A673 (cell line): Measurements from ENCODE around the gene EIF3D. TPM values are rescaled to one million over a fixed set of nuclear protein-coding genes. Genes with fewer than 3 reads are reported as not detected.
A peak's percentile ranks its signal among the peaks of the same experiment; 100 is the strongest.

Experiments
- BruUV-seq: library from RNA; stranded (reverse); fragments of 400-500 nt; replicated peaks from 2 replicates; lab custom pipeline; 2021; lab: Mats Ljungman, UMichigan
- CTCF ChIA-PET: fragments of 300-600 bp; sonication (Branson Sonifier 250); formaldehyde crosslinking; loops from one replicate; lab custom pipeline; 2022; ENCODE audit warnings: antibody characterized with exemption; lab: Charles Lee
- POLR2A ChIA-PET: fragments of 300-600 bp; sonication (Branson Sonifier 250); formaldehyde crosslinking; loops from one replicate; lab custom pipeline; 2022; ENCODE audit warnings: antibody characterized with exemption; ENCODE audit not compliant: low non-redundant PET; lab: Charles Lee
- DNase-seq: peaks from one replicate; pipeline ENCODE4 v3.0.0-alpha.2; 2015; ENCODE audit warnings: low spot score
- H3K27ac ChIP-seq: fragments of 200-600 bp; sonication (generic); 2 replicates; pipeline ENCODE4 v1.5.1; 2016; ENCODE audit warnings: mixed run types, low read depth, mild to moderate bottlenecking, mixed read lengths, antibody characterized with exemption, low read length; ENCODE audit not compliant: poor library complexity, severe bottlenecking
- H3K27me3 ChIP-seq: fragments of 200-600 bp; sonication (generic); replicated peaks from 2 replicates; pipeline ENCODE4 v1.6.1; 2017; ENCODE audit warnings: mixed run types, low read depth, mild to moderate bottlenecking, mixed read lengths, antibody characterized with exemption, low read length; ENCODE audit not compliant: insufficient read depth, poor library complexity
- H3K36me3 ChIP-seq: fragments of 200-600 bp; sonication (generic); 2 replicates; pipeline ENCODE4 v1.6.1; 2016; ENCODE audit warnings: mixed run types, mild to moderate bottlenecking, mixed read lengths, antibody characterized with exemption, low read length; ENCODE audit not compliant: insufficient read depth, poor library complexity, severe bottlenecking
- H3K4me1 ChIP-seq: fragments of 200-600 bp; sonication (generic); 2 replicates; pipeline ENCODE4 v1.6.1; 2017; ENCODE audit warnings: mixed run types, mild to moderate bottlenecking, mixed read lengths, antibody characterized with exemption, low read length; ENCODE audit not compliant: insufficient read depth, poor library complexity, severe bottlenecking
- H3K4me3 ChIP-seq: fragments of 200-600 bp; sonication (generic); 2 replicates; pipeline ENCODE4 v1.5.1; 2016; ENCODE audit warnings: low read depth, mixed run types, mild to moderate bottlenecking, mixed read lengths, low read length; ENCODE audit not compliant: poor library complexity, severe bottlenecking
- H3K9me3 ChIP-seq: fragments of 200-600 bp; sonication (generic); 2 replicates; pipeline ENCODE4 v1.6.1; 2016; ENCODE audit warnings: mixed run types, low read depth, mild to moderate bottlenecking, mixed read lengths, antibody characterized with exemption, low read length; ENCODE audit not compliant: poor library complexity, severe bottlenecking
- EZH2 ChIP-seq: fragments of 200-600 bp; sonication (generic); IDR thresholded peaks from 2 replicates; pipeline ENCODE4 v1.6.1; 2017; ENCODE audit warnings: borderline replicate concordance, low read depth, mild to moderate bottlenecking, mixed read lengths, antibody characterized with exemption, low read length; ENCODE audit not compliant: poor library complexity, severe bottlenecking
- intact Hi-C: fragments of 100-400 bp; cut with micrococcal nuclease; formaldehyde crosslinking; loops from one replicate; pipeline ENCODE4 v1.10.0; 2022; ENCODE audit not compliant: unreplicated experiment
- total RNA-seq: library from RNA; stranded (reverse); gene quantifications from 2 replicates; pipeline ENCODE4 v1.2.3, GENCODE V29; 2021
- TF ChIP-seq, protein P1 (sequence below): fragments of 300-800, 200-600 bp; sonication (generic); conservative IDR thresholded peaks from 2 replicates; pipeline ENCODE4 v1.5.1; 2017; ENCODE audit warnings: low read depth, mild to moderate bottlenecking, antibody characterized with exemption, low read length, moderate library complexity, mixed read lengths

EIF3D gene
- total RNA-seq, 1 experiment from 2014 or later, result 249 TPM

DNA sequence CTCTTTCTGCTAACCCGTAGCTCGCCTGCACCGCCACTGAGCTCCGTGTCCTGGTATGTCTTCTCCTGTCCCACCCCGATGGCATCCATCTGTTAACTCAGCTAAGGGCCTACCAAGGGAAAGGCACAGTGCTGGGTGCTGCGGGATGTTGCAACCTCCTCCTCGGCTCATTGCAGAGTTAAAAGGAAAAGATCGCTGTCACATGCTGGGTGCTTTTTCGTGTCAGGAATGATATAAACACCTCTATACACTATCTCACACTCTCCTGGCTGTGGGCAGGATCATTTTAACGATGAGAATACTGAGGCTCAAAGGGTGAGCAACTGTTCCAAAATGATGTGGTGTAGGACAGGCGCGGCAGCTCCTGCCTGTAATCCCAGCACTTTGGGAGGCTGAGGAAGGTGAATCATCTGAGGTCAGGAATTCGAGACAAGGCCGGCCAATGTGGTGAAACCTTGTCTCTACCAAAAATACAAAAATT, 57.6 kb downstream of the EIF3D start:
- Histone ChIP-seq H3K4me1 (peaks cover 19% of the 10 kb centered on the region), H3K27me3 (no peaks in the 10 kb centered on the region), H3K27ac (no peak overlapping the region), H3K4me3 (no peak overlapping the region), H3K9me3 (no peaks in the 10 kb centered on the region), H3K36me3 (peaks cover 32% of the 10 kb centered on the region)
- no peak for TF ChIP-seq EZH2
- TF ChIP-seq, protein P1, sequence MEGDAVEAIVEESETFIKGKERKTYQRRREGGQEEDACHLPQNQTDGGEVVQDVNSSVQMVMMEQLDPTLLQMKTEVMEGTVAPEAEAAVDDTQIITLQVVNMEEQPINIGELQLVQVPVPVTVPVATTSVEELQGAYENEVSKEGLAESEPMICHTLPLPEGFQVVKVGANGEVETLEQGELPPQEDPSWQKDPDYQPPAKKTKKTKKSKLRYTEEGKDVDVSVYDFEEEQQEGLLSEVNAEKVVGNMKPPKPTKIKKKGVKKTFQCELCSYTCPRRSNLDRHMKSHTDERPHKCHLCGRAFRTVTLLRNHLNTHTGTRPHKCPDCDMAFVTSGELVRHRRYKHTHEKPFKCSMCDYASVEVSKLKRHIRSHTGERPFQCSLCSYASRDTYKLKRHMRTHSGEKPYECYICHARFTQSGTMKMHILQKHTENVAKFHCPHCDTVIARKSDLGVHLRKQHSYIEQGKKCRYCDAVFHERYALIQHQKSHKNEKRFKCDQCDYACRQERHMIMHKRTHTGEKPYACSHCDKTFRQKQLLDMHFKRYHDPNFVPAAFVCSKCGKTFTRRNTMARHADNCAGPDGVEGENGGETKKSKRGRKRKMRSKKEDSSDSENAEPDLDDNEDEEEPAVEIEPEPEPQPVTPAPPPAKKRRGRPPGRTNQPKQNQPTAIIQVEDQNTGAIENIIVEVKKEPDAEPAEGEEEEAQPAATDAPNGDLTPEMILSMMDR, result no peak
- CTCF ChIA-PET, result interaction anchor here (1.0 to 1.9 kb wide), 2 partner anchors 11 to 171 kb away, joined by 3 to 15 read pairs; partner anchors contain the start of gene TXN2
- BruUV-seq, result no TSS peak
- intact Hi-C loops, result no loop called here
- POLR2A ChIA-PET, result no interaction called here
- DNase-seq, result no peak

DNA sequence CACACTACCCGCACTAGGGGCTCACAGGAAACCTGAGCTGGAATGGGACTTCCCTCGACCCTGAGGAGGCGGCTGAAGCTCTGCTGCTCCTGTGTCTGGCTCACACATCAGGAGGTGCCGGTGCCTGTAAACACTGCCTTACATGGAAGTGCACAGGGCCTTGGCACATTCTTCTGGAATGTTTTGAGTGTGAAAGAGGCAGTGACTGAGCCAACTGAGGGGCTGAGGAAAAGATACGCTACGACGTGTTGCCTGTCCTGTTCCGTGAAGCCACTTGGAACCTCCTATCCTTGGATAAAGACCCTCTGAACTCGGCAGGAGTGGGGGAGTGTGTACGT, 58.0 kb downstream of the EIF3D start:
- Histone ChIP-seq H3K9me3 (no peaks in the 10 kb centered on the region), H3K36me3 (peaks cover 28% of the 10 kb centered on the region), H3K4me1 (peaks cover 19% of the 10 kb centered on the region), H3K27ac (no peak overlapping the region), H3K27me3 (no peaks in the 10 kb centered on the region), H3K4me3 (no peak overlapping the region)
- no peak for TF ChIP-seq EZH2
- TF ChIP-seq, protein P1, result no peak
- BruUV-seq, result no TSS peak
- intact Hi-C loops, result loop anchor here (1.0 kb wide), 1 partner anchor 170 kb away; no protein-coding TSS in a partner anchor
- no peak for DNase-seq
- ChIA-PET CTCF (interaction anchor here (0.7 to 1.9 kb wide), 4 partner anchors 11 to 184 kb away, joined by 3 to 15 read pairs (median 5); partner anchors contain the start of gene TXN2), POLR2A (no interaction called here)

DNA sequence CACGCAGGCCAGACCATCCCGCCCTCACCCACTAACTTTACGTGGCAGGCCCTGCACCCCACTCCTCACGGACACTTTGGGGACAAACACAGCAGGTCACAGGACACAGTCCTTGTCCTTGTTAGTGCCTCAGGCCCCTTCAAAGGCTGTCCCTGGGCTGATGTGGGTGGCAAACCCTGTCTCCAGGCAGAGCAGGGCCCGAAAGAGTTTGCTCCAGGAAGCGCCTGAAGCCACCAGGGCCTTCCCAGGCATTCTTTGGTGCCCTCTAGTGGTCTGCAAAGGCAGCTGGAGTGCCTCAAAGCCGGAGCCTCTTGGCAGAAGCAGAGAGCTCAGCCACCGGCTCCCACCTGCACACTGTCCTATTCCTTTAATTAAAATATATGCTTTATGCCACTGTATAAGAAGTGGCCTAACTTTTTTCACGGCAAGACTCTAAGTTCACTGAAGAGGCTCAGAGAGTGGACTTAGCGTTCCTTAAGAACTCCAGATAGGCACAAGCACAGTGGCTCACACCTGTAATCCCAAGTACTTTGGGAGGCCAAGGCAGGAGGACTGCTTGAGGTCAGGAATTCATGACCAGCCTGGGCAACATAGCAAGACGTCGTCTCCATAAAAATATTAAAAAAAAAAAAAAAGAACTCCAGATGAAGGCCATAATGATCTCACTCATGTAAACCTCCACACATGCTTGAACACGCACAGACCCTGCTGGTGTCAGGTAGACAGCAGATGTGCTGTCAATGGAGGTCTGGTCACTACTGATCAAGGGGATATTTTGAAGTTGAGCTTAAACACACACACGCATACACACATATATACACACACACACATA, 58.6 kb downstream of the EIF3D start:
- peaks cover 22% of the 10 kb centered on the region for H3K36me3 ChIP-seq
- CTCF ChIA-PET, result interaction anchor here (0.5 to 1.9 kb wide), 14 partner anchors 12 to 441 kb away, joined by 3 to 15 read pairs (median 4); partner anchors contain the start of gene TXN2
- H3K4me1 ChIP-seq, result peaks cover 19% of the 10 kb centered on the region
- POLR2A ChIA-PET, result no interaction called here
- intact Hi-C loops, result loop anchor here (1.0 kb wide), 1 partner anchor 169 kb away; no protein-coding TSS in a partner anchor
- BruUV-seq, result no TSS peak
- peak; percentile 89 for DNase-seq
- no peak overlapping the region for H3K27ac ChIP-seq
- no peaks in the 10 kb centered on the region for H3K27me3 ChIP-seq
- no peaks in the 10 kb centered on the region for H3K9me3 ChIP-seq
- no peak overlapping the region for H3K4me3 ChIP-seq
- TF ChIP-seq, protein P1, result peak; percentile 95
- TF ChIP-seq EZH2, result no peak
